GM12878 (cell line): ENCODE measurements around the gene TBX5. TPM values are rescaled to one million over a fixed set of nuclear protein-coding genes. Genes with fewer than 3 reads are reported as not detected.

ENCODE experiments used
- ATAC-seq: fragments of 200-7000 bp; cut with Tn5 transposase; 3 replicates; pipeline ENCODE4 v1.9.1; 2020; ENCODE audit warnings: mild to moderate bottlenecking, moderate library complexity
- BruUV-seq: library from RNA; stranded (reverse); fragments of 400-500 nt; replicated peaks from 2 replicates; lab custom pipeline; 2021; lab: Mats Ljungman, UMichigan
- CTCF ChIA-PET: fragments of 300-600 bp; sonication (Branson Sonifier 250); formaldehyde crosslinking; extraction: SDS; loops from one replicate; lab custom pipeline; 2021; ENCODE audit warnings: inconsistent platforms; lab: Yijun Ruan, JAX
- POLR2A ChIA-PET: fragments of 350-600 bp; formaldehyde crosslinking; extraction: SDS; loops from one replicate; lab custom pipeline; 2021; ENCODE audit warnings: inconsistent platforms; lab: Charles Lee
- RAD21 ChIA-PET: fragments of 300-600 bp; sonication (Branson Sonifier 250); formaldehyde crosslinking; loops from one replicate; lab custom pipeline; 2023; ENCODE audit warnings: antibody characterized with exemption; ENCODE audit not compliant: unreplicated experiment; lab: Charles Lee
- SMC1A ChIA-PET: fragments of 300-600 bp; sonication (Branson Sonifier 250); formaldehyde crosslinking; loops from one replicate; lab custom pipeline; 2023; ENCODE audit not compliant: unreplicated experiment, uncharacterized antibody; lab: Charles Lee
- DNase-seq: peaks from one replicate; pipeline ENCODE4 v3.0.0-alpha.2; 2011; ENCODE audit warnings: low read depth, low spot score
- FAIRE-seq: peaks from 3 replicates; lab custom pipeline; 2011; peaks lifted over from hg19 to GRCh38; lab: Jason Lieb, UNC
- H2AFZ ChIP-seq: 2 replicates; pipeline ENCODE4 v1.6.0; 2011; ENCODE audit warnings: low read depth, low read length, control low read depth; ENCODE audit not compliant: control insufficient read depth
- H3K27ac ChIP-seq: 2 replicates; pipeline ENCODE4 v1.5.1; 2011; ENCODE audit warnings: control low read depth; ENCODE audit not compliant: control insufficient read depth, insufficient read depth
- H3K27me3 ChIP-seq, 2 experiments: replicated peaks in 1 of 2; 2 replicates each; pipeline versions ENCODE4 v1.6.0 to v1.6.1; 2011; ENCODE audit warnings: low read length in 1 of 2; ENCODE audit not compliant: control insufficient read depth in 2 of 2, insufficient read depth in 2 of 2
- H3K36me3 ChIP-seq, 2 experiments: 2 replicates each; pipeline ENCODE4 v1.5.1; 2011; ENCODE audit warnings: low read length in 1 of 2; ENCODE audit not compliant: control insufficient read depth in 2 of 2, insufficient read depth in 2 of 2
- H3K4me1 ChIP-seq: 2 replicates; pipeline ENCODE4 v1.6.1; 2011; ENCODE audit warnings: mild to moderate bottlenecking, low read length, moderate library complexity, mixed read lengths; ENCODE audit not compliant: control insufficient read depth, insufficient read depth
- H3K4me2 ChIP-seq: 2 replicates; pipeline ENCODE4 v1.6.0; 2011; ENCODE audit warnings: control low read depth; ENCODE audit not compliant: control insufficient read depth, insufficient read depth
- H3K4me3 ChIP-seq: fragments of 200-600 bp; sonication (generic); 2 replicates; pipeline ENCODE4 v1.5.1; 2016
- H3K79me2 ChIP-seq: 2 replicates; pipeline ENCODE4 v1.6.0; 2011; ENCODE audit warnings: low read length; ENCODE audit not compliant: control insufficient read depth, insufficient read depth
- H3K9ac ChIP-seq: 2 replicates; pipeline ENCODE4 v1.8.0; 2011; ENCODE audit warnings: low read length, control low read depth, mixed read lengths; ENCODE audit not compliant: control insufficient read depth, insufficient read depth
- H3K9me3 ChIP-seq: replicated peaks from 3 replicates; pipeline ENCODE4 v1.5.1; 2011; ENCODE audit warnings: mild to moderate bottlenecking, low read length; ENCODE audit not compliant: control insufficient read depth, insufficient read depth
- H4K20me1 ChIP-seq: 2 replicates; pipeline ENCODE4 v1.6.0; 2011; ENCODE audit not compliant: control insufficient read depth, insufficient read depth
- BRCA1 ChIP-seq: IDR thresholded peaks from 2 replicates; pipeline ENCODE4 v1.6.1; 2011; ENCODE audit warnings: low read depth, low read length, improper control_type of control experiment
- RCOR1 ChIP-seq: conservative IDR thresholded peaks from 2 replicates; pipeline ENCODE4 v1.6.1; 2012; ENCODE audit warnings: low read depth, low read length, improper control_type of control experiment
- SMAD5 ChIP-seq: IDR thresholded peaks from 2 replicates; pipeline ENCODE4 v1.6.1; 2016; ENCODE audit warnings: antibody characterized with exemption, low read depth
- WGBS: methylation state at CpG from one replicate; pipeline ENCODE4 v1.1.6; 2016; ENCODE audit warnings: low lambda C conversion rate; ENCODE audit not compliant: insufficient replicate concordance, insufficient coverage; ENCODE audit errors: missing lambda C conversion rate; 5-methylcytosine and 5-hydroxymethylcytosine counted together
- in situ Hi-C: fragments of 300-500 bp; cut with MboI; formaldehyde crosslinking; loops from 9 replicates; pipeline ENCODE4 v1.14.3; 2018; ENCODE audit warnings: mixed read lengths
- intact Hi-C: fragments of 100-400 bp; cut with micrococcal nuclease; formaldehyde crosslinking; loops from one replicate; pipeline ENCODE4 v1.14.2; 2022; ENCODE audit not compliant: unreplicated experiment
- polyA plus RNA-seq, 11 experiments: library from polyadenylated mRNA; depleted of rRNA in 4 of 11; unstranded in 6 of 11; stranded (reverse) in 5 of 11; fragments of >200 nt; fragmentation: Nextera tagmentation in 4 of 11; fragmentation: Illumina TruSeq in 1 of 11; extraction: Ambion mirVana in 4 of 11; extraction: Trizol in 1 of 11; gene quantifications; 1 replicate in 1 of 11; 2 replicates in 10 of 11; pipeline versions ENCODE4 v1.2.1 to v1.2.3, GENCODE V29; 2011 to 2016; ENCODE audit warnings: inconsistent platforms in 2 of 11, missing spikeins in 2 of 11, low read depth in 1 of 11
- total RNA-seq, 4 experiments: library from RNA; depleted of rRNA in 3 of 4; stranded (reverse); fragments of >200 nt in 3 of 4; fragmentation: Illumina TruSeq in 1 of 4; extraction: Trizol in 1 of 4; gene quantifications; 2 replicates each; pipeline versions ENCODE4 v1.2.1 to v1.2.3, GENCODE V29; 2013 to 2021
- TF ChIP-seq, protein P1 (sequence below): fragments of 450-650 bp; IDR thresholded peaks from 2 replicates; pipeline ENCODE4 v1.6.1; 2014; ENCODE audit warnings: mild to moderate bottlenecking
- TF ChIP-seq, protein P2 (sequence below): IDR thresholded peaks from 2 replicates; pipeline ENCODE4 v1.6.1; 2011; ENCODE audit warnings: low read depth, low read length, improper control_type of control experiment, borderline replicate concordance

TBX5 gene
- total and polyA plus RNA-seq, 10 of the 15 experiments (the other 5 are each of a cell fraction or from before 2014, with no cell fraction given), result 0.04 TPM; not detected in 9

DNA sequence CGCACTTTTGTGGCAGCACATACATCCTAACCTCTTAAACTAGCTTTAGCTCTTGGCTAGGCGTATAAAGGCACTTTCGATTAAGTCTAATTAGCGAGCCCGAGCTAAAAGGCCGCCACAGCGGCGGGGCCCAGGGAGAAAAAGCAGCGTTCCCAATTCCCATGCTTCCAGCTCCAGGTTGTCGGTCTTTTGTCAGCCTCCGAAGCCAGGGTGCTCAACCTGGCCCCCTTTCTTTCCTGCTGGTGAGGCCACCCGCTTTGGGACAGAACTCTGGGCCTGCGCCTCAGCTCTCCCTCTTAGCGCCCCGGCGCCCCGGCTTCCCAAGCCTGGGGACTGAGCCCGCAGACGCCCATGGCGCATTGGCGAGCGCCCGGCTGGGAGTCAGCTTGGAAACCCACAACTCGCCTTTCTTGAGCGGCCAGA is 33.3 kb upstream of the TBX5 start (continued):
- TF ChIP-seq, protein P1, sequence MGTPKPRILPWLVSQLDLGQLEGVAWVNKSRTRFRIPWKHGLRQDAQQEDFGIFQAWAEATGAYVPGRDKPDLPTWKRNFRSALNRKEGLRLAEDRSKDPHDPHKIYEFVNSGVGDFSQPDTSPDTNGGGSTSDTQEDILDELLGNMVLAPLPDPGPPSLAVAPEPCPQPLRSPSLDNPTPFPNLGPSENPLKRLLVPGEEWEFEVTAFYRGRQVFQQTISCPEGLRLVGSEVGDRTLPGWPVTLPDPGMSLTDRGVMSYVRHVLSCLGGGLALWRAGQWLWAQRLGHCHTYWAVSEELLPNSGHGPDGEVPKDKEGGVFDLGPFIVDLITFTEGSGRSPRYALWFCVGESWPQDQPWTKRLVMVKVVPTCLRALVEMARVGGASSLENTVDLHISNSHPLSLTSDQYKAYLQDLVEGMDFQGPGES, result no peak
- no peak for TF ChIP-seq RCOR1

DNA sequence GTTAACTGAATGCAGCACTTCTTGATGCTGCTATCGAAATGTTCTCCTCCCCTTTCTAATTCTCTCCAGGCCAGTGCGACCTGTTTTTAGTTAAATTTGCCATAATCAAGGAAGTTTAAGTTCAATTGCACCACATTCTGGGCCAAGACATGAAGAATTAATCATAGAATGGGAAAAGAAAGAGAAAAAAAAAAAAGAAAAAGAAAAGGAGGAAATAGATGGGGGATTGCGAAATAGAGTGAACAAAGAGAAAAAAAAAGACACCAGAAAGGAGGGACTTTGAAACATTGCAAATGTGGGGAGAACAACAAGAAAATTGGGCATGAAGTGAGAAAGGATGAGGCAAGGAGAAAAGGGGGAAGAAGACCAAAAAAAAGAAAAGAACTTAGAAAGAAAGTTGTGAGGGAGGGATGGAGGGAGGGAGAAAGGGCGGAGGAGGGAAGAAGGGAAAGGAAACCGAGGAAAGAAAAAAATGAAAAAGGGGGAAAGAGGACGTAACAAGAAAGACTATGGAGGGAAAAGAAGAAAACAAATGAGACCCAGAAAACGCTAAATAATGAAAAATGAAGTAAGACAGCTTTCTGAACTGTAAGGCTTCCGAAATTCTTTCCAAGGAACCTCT is 32.8 kb upstream of the TBX5 start:
- Histone ChIP-seq H3K79me2 (no peaks in the 10 kb centered on the region), H3K27ac (no peak overlapping the region), H4K20me1 (no peaks in the 10 kb centered on the region), H3K9ac (no peak overlapping the region), H3K4me3 (no peak overlapping the region), H3K4me1 (no peaks in the 10 kb centered on the region), H3K36me3 (no peaks in the 10 kb centered on the region), H2AFZ (no peak overlapping the region), H3K9me3 (no peaks in the 10 kb centered on the region; the same call in 2 of the 3 replicates), H3K4me2 (no peak overlapping the region), H3K27me3 (peaks cover 4 to 8% of the 10 kb centered on the region in 2 experiments; a peak in 2 of 4 replicates)
- BruUV-seq, result no TSS peak
- ChIA-PET CTCF (no interaction called here), POLR2A (no interaction called here), RAD21 (no interaction called here), SMC1A (no interaction called here)
- in situ Hi-C loops, result no loop called here
- 0% methylated on average over 7 of the region's 8 CpGs for WGBS
- FAIRE-seq, result no peak
- DNase-seq, result no peak
- intact Hi-C loops, result no loop called here
- TF ChIP-seq BRCA1 (no peak), SMAD5 (no peak)
- no peak for ATAC-seq

DNA sequence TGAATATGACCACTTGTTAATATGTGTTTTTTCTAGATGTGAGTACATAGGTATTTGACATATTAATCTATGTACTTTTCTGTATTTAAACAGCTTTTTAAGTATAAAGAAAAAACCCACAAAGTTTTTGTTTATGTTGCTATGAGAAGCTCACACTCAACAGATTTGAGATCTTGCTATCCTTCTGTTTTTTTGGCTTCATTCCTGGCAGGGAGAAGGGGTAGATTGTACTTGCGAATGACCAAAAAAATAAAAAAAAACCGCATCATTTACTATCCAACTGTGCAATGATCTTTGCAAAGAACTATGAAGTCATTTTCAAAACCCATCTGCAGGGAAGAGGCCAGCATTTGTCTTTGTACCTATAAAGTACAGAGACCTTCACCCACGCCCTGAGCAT is 28.4 kb upstream of the TBX5 start:
- H3K27me3 ChIP-seq, result 0 out of 4 replicates have a peak, but pooled peaks cover 0 to 3% of the 10 kb centered on the region in 2 experiments
- TF ChIP-seq, protein P2, sequence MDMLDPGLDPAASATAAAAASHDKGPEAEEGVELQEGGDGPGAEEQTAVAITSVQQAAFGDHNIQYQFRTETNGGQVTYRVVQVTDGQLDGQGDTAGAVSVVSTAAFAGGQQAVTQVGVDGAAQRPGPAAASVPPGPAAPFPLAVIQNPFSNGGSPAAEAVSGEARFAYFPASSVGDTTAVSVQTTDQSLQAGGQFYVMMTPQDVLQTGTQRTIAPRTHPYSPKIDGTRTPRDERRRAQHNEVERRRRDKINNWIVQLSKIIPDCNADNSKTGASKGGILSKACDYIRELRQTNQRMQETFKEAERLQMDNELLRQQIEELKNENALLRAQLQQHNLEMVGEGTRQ, result no peak
- TF ChIP-seq, all 136 proteins: peak for 0
- no peaks in the 10 kb centered on the region for H4K20me1 ChIP-seq
- in situ Hi-C loops (no loop called here), intact Hi-C loops (no loop called here)
- H2AFZ ChIP-seq, result no peak overlapping the region
- H3K4me2 ChIP-seq, result no peak overlapping the region
- ATAC-seq (no peak), DNase-seq (no peak), FAIRE-seq (no peak)
- ChIA-PET SMC1A (no interaction called here), RAD21 (no interaction called here), POLR2A (no interaction called here), CTCF (interaction anchor here (0.6 kb wide), 1 partner anchor 467 kb away, joined by 4 read pairs; no protein-coding TSS in a partner anchor)
- no peak overlapping the region for H3K9ac ChIP-seq
- no peaks in the 10 kb centered on the region for H3K36me3 ChIP-seq
- WGBS, result 38% methylated on average over 3 of the region's 3 CpGs
- H3K9me3 ChIP-seq, result no peaks in the 10 kb centered on the region
- no peak overlapping the region for H3K27ac ChIP-seq
- no peak overlapping the region for H3K4me3 ChIP-seq
- BruUV-seq, result no TSS peak
- H3K4me1 ChIP-seq, result no peaks in the 10 kb centered on the region
- H3K79me2 ChIP-seq, result no peaks in the 10 kb centered on the region
